ENCODE measurements around the gene GNB1. TPM values are rescaled to one million over a fixed set of nuclear protein-coding genes. Genes with fewer than 3 reads are reported as not detected.

Gene GNB1
- total and polyA plus RNA-seq, 12 donors, result 64.9 to 228 (median 168) TPM

- Histone ChIP-seq H3K36me3 (peaks cover 0 to 96% (median 14%) of the 10 kb centered on the region in 9 donors), H3K27me3 (no peaks in the 10 kb centered on the region), H3K4me1 (no peaks in the 10 kb centered on the region), H3K9me3 (no peaks in the 10 kb centered on the region), H3K27ac (no peak overlapping the region), H3K4me3 (no peak overlapping the region)
- ATAC-seq, result no peak
- DNase-seq, result no peak
- intact Hi-C loops (cut with DNase I), result no loop called here
- WGBS, 2 donors, result 94 to 98% methylated on average over 6 of the region's 6 CpGs
- TF ChIP-seq, protein P1, sequence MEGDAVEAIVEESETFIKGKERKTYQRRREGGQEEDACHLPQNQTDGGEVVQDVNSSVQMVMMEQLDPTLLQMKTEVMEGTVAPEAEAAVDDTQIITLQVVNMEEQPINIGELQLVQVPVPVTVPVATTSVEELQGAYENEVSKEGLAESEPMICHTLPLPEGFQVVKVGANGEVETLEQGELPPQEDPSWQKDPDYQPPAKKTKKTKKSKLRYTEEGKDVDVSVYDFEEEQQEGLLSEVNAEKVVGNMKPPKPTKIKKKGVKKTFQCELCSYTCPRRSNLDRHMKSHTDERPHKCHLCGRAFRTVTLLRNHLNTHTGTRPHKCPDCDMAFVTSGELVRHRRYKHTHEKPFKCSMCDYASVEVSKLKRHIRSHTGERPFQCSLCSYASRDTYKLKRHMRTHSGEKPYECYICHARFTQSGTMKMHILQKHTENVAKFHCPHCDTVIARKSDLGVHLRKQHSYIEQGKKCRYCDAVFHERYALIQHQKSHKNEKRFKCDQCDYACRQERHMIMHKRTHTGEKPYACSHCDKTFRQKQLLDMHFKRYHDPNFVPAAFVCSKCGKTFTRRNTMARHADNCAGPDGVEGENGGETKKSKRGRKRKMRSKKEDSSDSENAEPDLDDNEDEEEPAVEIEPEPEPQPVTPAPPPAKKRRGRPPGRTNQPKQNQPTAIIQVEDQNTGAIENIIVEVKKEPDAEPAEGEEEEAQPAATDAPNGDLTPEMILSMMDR (IDR thresholded peaks at IDR 0.05), result no peak
Observed at GRCh38 chr1:1819762-1820161, 71.1 kb downstream of the GNB1 start.

DNA sequence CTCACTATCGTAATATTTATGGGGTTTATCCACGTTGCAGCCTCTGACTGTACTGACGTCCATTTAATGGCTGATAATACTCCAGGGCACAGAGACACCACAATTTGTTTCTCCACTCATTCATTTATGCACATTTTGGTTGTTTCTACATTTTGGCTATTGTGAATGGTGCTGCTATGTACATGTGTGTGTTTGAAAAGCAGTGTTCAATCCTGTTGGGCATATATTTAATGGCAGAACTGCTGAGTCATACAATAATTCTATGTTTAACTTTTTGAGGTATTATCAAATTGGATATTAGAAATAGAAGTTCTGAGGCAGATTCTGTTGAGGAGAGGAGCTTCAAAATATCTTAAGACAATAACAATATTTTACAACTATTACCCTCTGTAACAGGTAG, 73.7 kb downstream of the GNB1 start:
- Histone ChIP-seq H3K27me3 (no peaks in the 10 kb centered on the region), H3K4me3 (no peak overlapping the region), H3K4me1 (no peaks in the 10 kb centered on the region), H3K27ac (no peak overlapping the region), H3K36me3 (peaks cover 0 to 96% (median 22%) of the 10 kb centered on the region in 9 donors), H3K9me3 (no peaks in the 10 kb centered on the region)
- intact Hi-C loops (cut with DNase I), result no loop called here
- TF ChIP-seq, protein P1 (IDR thresholded peaks at IDR 0.05), result no peak
- WGBS, 2 donors, result 71 to 85% methylated on average over 3 of the region's 3 CpGs
- DNase-seq (no peak), ATAC-seq (no peak)

GRCh38 chr1:1815606-1816281, 75.1 kb downstream of the GNB1 start:
- Histone ChIP-seq H3K27me3 (no peaks in the 10 kb centered on the region), H3K4me3 (no peak overlapping the region), H3K4me1 (no peaks in the 10 kb centered on the region), H3K9me3 (no peaks in the 10 kb centered on the region), H3K27ac (no peak overlapping the region), H3K36me3 (peaks cover 0 to 96% (median 23%) of the 10 kb centered on the region in 9 donors)
- WGBS, 2 donors, result 91 to 93% methylated on average over 14 of the region's 14 CpGs
- ATAC-seq (no peak), DNase-seq (no peak)
- TF ChIP-seq, protein P1 (IDR thresholded peaks at IDR 0.05), result no peak
- intact Hi-C loops (cut with DNase I), result no loop called here

- Histone ChIP-seq H3K4me3 (no peak overlapping the region), H3K27ac (no peak overlapping the region), H3K27me3 (no peaks in the 10 kb centered on the region), H3K4me1 (peaks cover 0 to 14% (median 6%) of the 10 kb centered on the region in 9 donors), H3K36me3 (peaks cover 0 to 100% (median 41%) of the 10 kb centered on the region in 9 donors), H3K9me3 (no peaks in the 10 kb centered on the region)
- DNase-seq, result no peak
- intact Hi-C loops (cut with DNase I), result no loop called here
- ATAC-seq, result no peak
- 88 to 90% methylated on average over 6 of the region's 6 CpGs for WGBS, 2 donors
- TF ChIP-seq, protein P1 (IDR thresholded peaks at IDR 0.05), result no peak
Observed at GRCh38 chr1:1809489-1809888, 81.4 kb downstream of the GNB1 start.

All from heart right ventricle (tissue), 16 donors.